RCC 7860 (cell line): ENCODE results near the gene GLI1.
"Not testable (repeated sequence)": the region's sequence is repeated elsewhere in the genome, so short reads cannot be mapped to it uniquely, and the experiment has no call there.

ENCODE experiments used
- DNase-seq: peaks from one replicate; pipeline ENCODE4 v3.0.0-alpha.2; 2015; ENCODE audit warnings: low spot score
- FAIRE-seq: peaks from 2 replicates; lab custom pipeline; 2012; peaks lifted over from hg19 to GRCh38; lab: Jason Lieb, UNC

Gene GLI1

GRCh38 chr12:57515934-57516541 is 56.5 kb downstream of the GLI1 start:
- DNase-seq (no peak), FAIRE-seq (no peak)

GRCh38 chr12:57516617-57517153 is 57.1 kb downstream of the GLI1 start:
- FAIRE-seq = no peak
- DNase-seq = no peak

GRCh38 chr12:57517187-57517586 is 57.6 kb downstream of the GLI1 start:
- FAIRE-seq = no peak
- peak; percentile 5 for DNase-seq

GRCh38 chr12:57517718-57518117 is 58.1 kb downstream of the GLI1 start:
- FAIRE-seq, DNase-seq: not testable (repeated sequence)

- FAIRE-seq = no peak
- DNase-seq = no peak
Measured at GRCh38 chr12:57518176-57518919, 58.8 kb downstream of the GLI1 start.

- FAIRE-seq (no peak), DNase-seq (no peak)
Measured at GRCh38 chr12:57518920-57519795, 59.6 kb downstream of the GLI1 start.

GRCh38 chr12:57519796-57520052 is 60.1 kb downstream of the GLI1 start:
- DNase-seq (peak; percentile 47), FAIRE-seq (no peak)

- DNase-seq = peak; percentile 95
- peak; percentile 82 for FAIRE-seq
Measured at GRCh38 chr12:57520053-57520818, 60.7 kb downstream of the GLI1 start, which contains the start of gene DDIT3. TSS of gene DDIT3 (minus strand) at chr12:57520514. CDS start at chr12:57517406, 3,108 bp downstream.

GRCh38 chr12:57521525-57522010 is 62.0 kb downstream of the GLI1 start:
- DNase-seq (no peak), FAIRE-seq (no peak)
